WTC11 (cell line): ENCODE measurements around the gene KCNK3. TPM values are rescaled to one million over a fixed set of nuclear protein-coding genes. Genes with fewer than 3 reads are reported as not detected.

Experiments used
- CREM ChIP-seq: sonication (generic); formaldehyde crosslinking; IDR thresholded peaks from 2 replicates; pipeline ENCODE4 v1.8.1; 2022; ENCODE audit warnings: mild to moderate bottlenecking, missing genetic modification reagents, moderate library complexity
- ETV6 ChIP-seq: sonication (generic); formaldehyde crosslinking; IDR thresholded peaks from 2 replicates; pipeline ENCODE4 v1.8.1; 2022; ENCODE audit warnings: mild to moderate bottlenecking, missing genetic modification reagents
- JAZF1 ChIP-seq: fragments of 250-450 bp; sonication (Bioruptor Pico); IDR thresholded peaks from 2 replicates; pipeline ENCODE4 v1.9.0; 2021; ENCODE audit warnings: moderate library complexity, mild to moderate bottlenecking, inconsistent platforms
- MXD4 ChIP-seq: fragments of 250-450 bp; sonication (Bioruptor Pico); IDR thresholded peaks from 2 replicates; pipeline ENCODE4 v1.8.0; 2021; ENCODE audit warnings: mild to moderate bottlenecking, moderate library complexity, borderline replicate concordance
- NFATC4 ChIP-seq: fragments of 250-450 bp; sonication (Bioruptor Pico); IDR thresholded peaks from 2 replicates; pipeline ENCODE4 v1.9.0; 2021; ENCODE audit warnings: mild to moderate bottlenecking
- NFYB ChIP-seq: sonication (generic); formaldehyde crosslinking; conservative IDR thresholded peaks from 2 replicates; pipeline ENCODE4 v1.8.0; 2022; ENCODE audit warnings: low read depth, missing genetic modification reagents
- SMAD3 ChIP-seq: sonication (generic); formaldehyde crosslinking; IDR thresholded peaks from 2 replicates; pipeline ENCODE4 v1.8.0; 2022; ENCODE audit warnings: missing genetic modification reagents, mild to moderate bottlenecking, borderline replicate concordance
- total RNA-seq: library from RNA; stranded (reverse); gene quantifications from 3 replicates; pipeline ENCODE4 v1.2.3, GENCODE V29; 2021
- TF ChIP-seq, protein P1 (sequence below): sonication (generic); formaldehyde crosslinking; IDR thresholded peaks from 2 replicates; pipeline ENCODE4 v1.8.0; 2022; ENCODE audit warnings: missing genetic modification reagents
- TF ChIP-seq, protein P2 (sequence below): fragments of 250-450 bp; sonication (Bioruptor Pico); IDR thresholded peaks from 2 replicates; pipeline ENCODE4 v2.1.2; 2022; ENCODE audit warnings: mild to moderate bottlenecking, moderate library complexity
- TF ChIP-seq, protein P3 (sequence below): sonication (generic); formaldehyde crosslinking; IDR thresholded peaks from 2 replicates; pipeline ENCODE4 v1.8.1; 2022; ENCODE audit warnings: low read depth, mild to moderate bottlenecking, moderate library complexity, missing genetic modification reagents, borderline replicate concordance
- TF ChIP-seq, protein P4 (sequence below): sonication (generic); formaldehyde crosslinking; IDR thresholded peaks from 2 replicates; pipeline ENCODE4 v1.8.1; 2023; ENCODE audit warnings: mild to moderate bottlenecking, moderate library complexity, missing genetic modification reagents
- TF ChIP-seq, protein P5 (sequence below): fragments of 250-450 bp; sonication (Bioruptor Pico); IDR thresholded peaks from 2 replicates; pipeline ENCODE4 v1.9.0; 2021; ENCODE audit warnings: mild to moderate bottlenecking, borderline replicate concordance
- TF ChIP-seq, protein P6 (sequence below): fragments of 250-450 bp; sonication (Bioruptor Pico); IDR thresholded peaks from 2 replicates; pipeline ENCODE4 v1.9.0; 2021; ENCODE audit warnings: moderate library complexity, mild to moderate bottlenecking, inconsistent platforms, borderline replicate concordance

Gene KCNK3
- total RNA-seq, 1 experiment from 2014 or later, result 0.22 TPM

DNA sequence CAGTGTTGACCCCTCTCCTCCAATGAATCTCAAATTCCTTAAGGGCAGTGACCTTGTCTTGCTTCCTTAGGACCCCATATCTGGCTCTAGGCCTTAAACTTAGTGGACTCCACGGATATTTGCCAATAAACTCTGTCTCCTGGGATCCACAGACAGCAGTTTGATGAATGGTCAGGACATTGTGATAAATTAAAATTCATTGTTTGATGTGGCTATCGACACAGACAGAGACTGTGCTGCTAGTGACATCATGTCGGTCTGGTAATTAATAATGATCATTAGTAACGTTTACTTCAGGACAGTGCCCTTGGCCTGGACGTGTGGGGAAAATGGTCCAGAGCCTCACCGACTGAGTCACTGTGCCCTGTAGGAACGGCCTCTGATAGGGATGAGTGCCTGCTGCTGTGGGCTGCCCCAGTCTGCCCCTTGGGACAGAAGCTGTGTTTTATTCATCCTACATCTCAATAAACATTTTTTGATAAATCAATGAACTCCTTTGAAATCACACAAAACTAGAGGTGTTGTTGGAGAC is 66.3 kb downstream of the KCNK3 start (continued):
- TF ChIP-seq NFATC4 (CRISPR knock-in tag), result no peak
- TF ChIP-seq, protein P1, sequence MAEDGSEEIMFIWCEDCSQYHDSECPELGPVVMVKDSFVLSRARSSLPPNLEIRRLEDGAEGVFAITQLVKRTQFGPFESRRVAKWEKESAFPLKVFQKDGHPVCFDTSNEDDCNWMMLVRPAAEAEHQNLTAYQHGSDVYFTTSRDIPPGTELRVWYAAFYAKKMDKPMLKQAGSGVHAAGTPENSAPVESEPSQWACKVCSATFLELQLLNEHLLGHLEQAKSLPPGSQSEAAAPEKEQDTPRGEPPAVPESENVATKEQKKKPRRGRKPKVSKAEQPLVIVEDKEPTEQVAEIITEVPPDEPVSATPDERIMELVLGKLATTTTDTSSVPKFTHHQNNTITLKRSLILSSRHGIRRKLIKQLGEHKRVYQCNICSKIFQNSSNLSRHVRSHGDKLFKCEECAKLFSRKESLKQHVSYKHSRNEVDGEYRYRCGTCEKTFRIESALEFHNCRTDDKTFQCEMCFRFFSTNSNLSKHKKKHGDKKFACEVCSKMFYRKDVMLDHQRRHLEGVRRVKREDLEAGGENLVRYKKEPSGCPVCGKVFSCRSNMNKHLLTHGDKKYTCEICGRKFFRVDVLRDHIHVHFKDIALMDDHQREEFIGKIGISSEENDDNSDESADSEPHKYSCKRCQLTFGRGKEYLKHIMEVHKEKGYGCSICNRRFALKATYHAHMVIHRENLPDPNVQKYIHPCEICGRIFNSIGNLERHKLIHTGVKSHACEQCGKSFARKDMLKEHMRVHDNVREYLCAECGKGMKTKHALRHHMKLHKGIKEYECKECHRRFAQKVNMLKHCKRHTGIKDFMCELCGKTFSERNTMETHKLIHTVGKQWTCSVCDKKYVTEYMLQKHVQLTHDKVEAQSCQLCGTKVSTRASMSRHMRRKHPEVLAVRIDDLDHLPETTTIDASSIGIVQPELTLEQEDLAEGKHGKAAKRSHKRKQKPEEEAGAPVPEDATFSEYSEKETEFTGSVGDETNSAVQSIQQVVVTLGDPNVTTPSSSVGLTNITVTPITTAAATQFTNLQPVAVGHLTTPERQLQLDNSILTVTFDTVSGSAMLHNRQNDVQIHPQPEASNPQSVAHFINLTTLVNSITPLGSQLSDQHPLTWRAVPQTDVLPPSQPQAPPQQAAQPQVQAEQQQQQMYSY (CRISPR knock-in tag), result no peak
- TF ChIP-seq, protein P2, sequence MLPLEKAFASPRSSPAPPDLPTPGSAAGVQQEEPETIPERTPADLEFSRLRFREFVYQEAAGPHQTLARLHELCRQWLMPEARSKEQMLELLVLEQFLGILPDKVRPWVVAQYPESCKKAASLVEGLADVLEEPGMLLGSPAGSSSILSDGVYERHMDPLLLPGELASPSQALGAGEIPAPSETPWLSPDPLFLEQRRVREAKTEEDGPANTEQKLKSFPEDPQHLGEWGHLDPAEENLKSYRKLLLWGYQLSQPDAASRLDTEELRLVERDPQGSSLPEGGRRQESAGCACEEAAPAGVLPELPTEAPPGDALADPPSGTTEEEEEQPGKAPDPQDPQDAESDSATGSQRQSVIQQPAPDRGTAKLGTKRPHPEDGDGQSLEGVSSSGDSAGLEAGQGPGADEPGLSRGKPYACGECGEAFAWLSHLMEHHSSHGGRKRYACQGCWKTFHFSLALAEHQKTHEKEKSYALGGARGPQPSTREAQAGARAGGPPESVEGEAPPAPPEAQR (CRISPR knock-in tag), result no peak
- TF ChIP-seq, protein P3, sequence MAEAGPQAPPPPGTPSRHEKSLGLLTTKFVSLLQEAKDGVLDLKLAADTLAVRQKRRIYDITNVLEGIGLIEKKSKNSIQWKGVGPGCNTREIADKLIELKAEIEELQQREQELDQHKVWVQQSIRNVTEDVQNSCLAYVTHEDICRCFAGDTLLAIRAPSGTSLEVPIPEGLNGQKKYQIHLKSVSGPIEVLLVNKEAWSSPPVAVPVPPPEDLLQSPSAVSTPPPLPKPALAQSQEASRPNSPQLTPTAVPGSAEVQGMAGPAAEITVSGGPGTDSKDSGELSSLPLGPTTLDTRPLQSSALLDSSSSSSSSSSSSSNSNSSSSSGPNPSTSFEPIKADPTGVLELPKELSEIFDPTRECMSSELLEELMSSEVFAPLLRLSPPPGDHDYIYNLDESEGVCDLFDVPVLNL, result no peak
- TF ChIP-seq SMAD3 (CRISPR knock-in tag), result no peak
- TF ChIP-seq ETV6 (CRISPR knock-in tag), result no peak
- no peak for TF ChIP-seq JAZF1
- TF ChIP-seq NFYB (CRISPR knock-in tag), result no peak
- TF ChIP-seq CREM (CRISPR knock-in tag), result no peak
- no peak for TF ChIP-seq MXD4
- TF ChIP-seq, protein P4, sequence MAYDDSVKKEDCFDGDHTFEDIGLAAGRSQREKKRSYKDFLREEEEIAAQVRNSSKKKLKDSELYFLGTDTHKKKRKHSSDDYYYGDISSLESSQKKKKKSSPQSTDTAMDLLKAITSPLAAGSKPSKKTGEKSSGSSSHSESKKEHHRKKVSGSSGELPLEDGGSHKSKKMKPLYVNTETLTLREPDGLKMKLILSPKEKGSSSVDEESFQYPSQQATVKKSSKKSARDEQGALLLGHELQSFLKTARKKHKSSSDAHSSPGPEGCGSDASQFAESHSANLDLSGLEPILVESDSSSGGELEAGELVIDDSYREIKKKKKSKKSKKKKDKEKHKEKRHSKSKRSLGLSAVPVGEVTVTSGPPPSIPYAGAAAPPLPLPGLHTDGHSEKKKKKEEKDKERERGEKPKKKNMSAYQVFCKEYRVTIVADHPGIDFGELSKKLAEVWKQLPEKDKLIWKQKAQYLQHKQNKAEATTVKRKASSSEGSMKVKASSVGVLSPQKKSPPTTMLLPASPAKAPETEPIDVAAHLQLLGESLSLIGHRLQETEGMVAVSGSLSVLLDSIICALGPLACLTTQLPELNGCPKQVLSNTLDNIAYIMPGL (CRISPR knock-in tag), result no peak
- TF ChIP-seq, protein P5, sequence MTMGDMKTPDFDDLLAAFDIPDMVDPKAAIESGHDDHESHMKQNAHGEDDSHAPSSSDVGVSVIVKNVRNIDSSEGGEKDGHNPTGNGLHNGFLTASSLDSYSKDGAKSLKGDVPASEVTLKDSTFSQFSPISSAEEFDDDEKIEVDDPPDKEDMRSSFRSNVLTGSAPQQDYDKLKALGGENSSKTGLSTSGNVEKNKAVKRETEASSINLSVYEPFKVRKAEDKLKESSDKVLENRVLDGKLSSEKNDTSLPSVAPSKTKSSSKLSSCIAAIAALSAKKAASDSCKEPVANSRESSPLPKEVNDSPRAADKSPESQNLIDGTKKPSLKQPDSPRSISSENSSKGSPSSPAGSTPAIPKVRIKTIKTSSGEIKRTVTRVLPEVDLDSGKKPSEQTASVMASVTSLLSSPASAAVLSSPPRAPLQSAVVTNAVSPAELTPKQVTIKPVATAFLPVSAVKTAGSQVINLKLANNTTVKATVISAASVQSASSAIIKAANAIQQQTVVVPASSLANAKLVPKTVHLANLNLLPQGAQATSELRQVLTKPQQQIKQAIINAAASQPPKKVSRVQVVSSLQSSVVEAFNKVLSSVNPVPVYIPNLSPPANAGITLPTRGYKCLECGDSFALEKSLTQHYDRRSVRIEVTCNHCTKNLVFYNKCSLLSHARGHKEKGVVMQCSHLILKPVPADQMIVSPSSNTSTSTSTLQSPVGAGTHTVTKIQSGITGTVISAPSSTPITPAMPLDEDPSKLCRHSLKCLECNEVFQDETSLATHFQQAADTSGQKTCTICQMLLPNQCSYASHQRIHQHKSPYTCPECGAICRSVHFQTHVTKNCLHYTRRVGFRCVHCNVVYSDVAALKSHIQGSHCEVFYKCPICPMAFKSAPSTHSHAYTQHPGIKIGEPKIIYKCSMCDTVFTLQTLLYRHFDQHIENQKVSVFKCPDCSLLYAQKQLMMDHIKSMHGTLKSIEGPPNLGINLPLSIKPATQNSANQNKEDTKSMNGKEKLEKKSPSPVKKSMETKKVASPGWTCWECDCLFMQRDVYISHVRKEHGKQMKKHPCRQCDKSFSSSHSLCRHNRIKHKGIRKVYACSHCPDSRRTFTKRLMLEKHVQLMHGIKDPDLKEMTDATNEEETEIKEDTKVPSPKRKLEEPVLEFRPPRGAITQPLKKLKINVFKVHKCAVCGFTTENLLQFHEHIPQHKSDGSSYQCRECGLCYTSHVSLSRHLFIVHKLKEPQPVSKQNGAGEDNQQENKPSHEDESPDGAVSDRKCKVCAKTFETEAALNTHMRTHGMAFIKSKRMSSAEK (CRISPR knock-in tag), result no peak
- TF ChIP-seq, protein P6, sequence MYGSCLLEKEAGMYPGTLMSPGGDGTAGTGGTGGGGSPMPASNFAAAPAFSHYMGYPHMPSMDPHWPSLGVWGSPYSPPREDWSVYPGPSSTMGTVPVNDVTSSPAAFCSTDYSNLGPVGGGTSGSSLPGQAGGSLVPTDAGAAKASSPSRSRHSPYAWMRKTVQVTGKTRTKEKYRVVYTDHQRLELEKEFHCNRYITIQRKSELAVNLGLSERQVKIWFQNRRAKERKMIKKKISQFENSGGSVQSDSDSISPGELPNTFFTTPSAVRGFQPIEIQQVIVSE (CRISPR knock-in tag), result no peak
